Central memory CD8-positive, alpha-beta T cell (primary cell): Measurements from ENCODE around the gene RPL7A.
"Not testable (repeated sequence)": the region's sequence is repeated elsewhere in the genome, so short reads cannot be mapped to it uniquely, and the experiment has no call there.

ENCODE experiments used
- ATAC-seq: fragments of 150-1000 bp; cut with Tn5 transposase; replicated peaks from 2 replicates; pipeline ENCODE4 v1.10.0; 2022; ENCODE audit warnings: mild to moderate bottlenecking, moderate FRiP score, moderate number of reproducible peaks; ENCODE audit not compliant: poor library complexity, severe bottlenecking; ENCODE audit errors: extremely low read depth
- DNase-seq, 2 donors: peaks; one replicate each; pipeline ENCODE4 v3.0.0; 2021; ENCODE audit warnings: low spot score in 2 of 2
- H3K27ac Mint-ChIP-seq: one replicate; pipeline ENCODE4 v1.8.0; 2022; ENCODE audit warnings: low read depth, mild to moderate bottlenecking, moderate library complexity, mixed read lengths
- H3K27me3 Mint-ChIP-seq: one replicate; pipeline ENCODE4 v1.8.0; 2022; ENCODE audit warnings: mixed read lengths
- H3K36me3 Mint-ChIP-seq: one replicate; pipeline ENCODE4 v1.8.0; 2022; ENCODE audit warnings: mild to moderate bottlenecking, moderate library complexity, mixed read lengths; ENCODE audit not compliant: insufficient read depth
- H3K4me1 Mint-ChIP-seq: one replicate; pipeline ENCODE4 v1.8.0; 2022; ENCODE audit warnings: mixed read lengths
- H3K4me3 Mint-ChIP-seq: one replicate; pipeline ENCODE4 v1.8.0; 2022; ENCODE audit warnings: mild to moderate bottlenecking, moderate library complexity, mixed read lengths
- H3K9me3 Mint-ChIP-seq: one replicate; pipeline ENCODE4 v1.8.0; 2022; ENCODE audit warnings: mixed read lengths

RPL7A gene

GRCh38 chr9:133369933-133370332 is 21.9 kb downstream of the RPL7A start:
- DNase-seq: peak in 1 of 2 donors; percentile 35
- Mint-ChIP-seq H3K36me3 (peaks cover 53% of the 10 kb centered on the region), H3K27ac (peak overlapping the region; percentile 96), H3K9me3 (no peaks in the 10 kb centered on the region), H3K27me3 (no peaks in the 10 kb centered on the region), H3K4me1 (peaks cover 77% of the 10 kb centered on the region), H3K4me3 (peak overlapping the region; percentile 74)
- peak; percentile 16 for ATAC-seq

- Mint-ChIP-seq H3K4me1 (peaks cover 80% of the 10 kb centered on the region), H3K27me3 (no peaks in the 10 kb centered on the region), H3K4me3 (peak overlapping the region; percentile 74), H3K36me3 (peaks cover 51% of the 10 kb centered on the region), H3K27ac (peak overlapping the region; percentile 96), H3K9me3 (no peaks in the 10 kb centered on the region)
- peak in 1 of 2 donors; percentile 65 for DNase-seq
- peak; percentile 77 for ATAC-seq
Measured at GRCh38 chr9:133370685-133371084, 22.7 kb downstream of the RPL7A start.

DNA sequence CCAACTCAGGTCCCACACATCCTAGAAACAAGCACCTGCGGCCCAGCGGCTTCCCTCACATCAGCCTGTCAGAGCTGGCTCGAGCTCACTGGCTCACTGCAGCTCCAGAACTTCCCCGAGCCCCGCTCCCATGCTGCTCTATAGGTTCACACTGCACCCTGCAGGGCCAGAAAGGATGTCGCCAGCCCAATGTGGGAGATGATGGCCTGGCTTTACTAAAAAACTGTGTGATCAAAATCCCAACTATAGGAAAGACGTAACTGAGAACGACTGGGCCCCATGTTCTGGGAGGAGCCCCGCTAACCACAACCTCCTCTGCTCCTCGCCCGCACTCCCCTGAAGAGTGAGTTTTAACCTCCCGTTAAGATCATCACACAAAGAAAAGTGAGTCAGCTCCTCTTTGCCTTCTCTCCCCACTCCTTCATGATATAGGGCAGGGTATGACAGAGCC is 23.3 kb downstream of the RPL7A start:
- H3K27ac Mint-ChIP-seq: peak overlapping the region; percentile 96
- peaks cover 74% of the 10 kb centered on the region for H3K4me1 Mint-ChIP-seq
- H3K4me3 Mint-ChIP-seq: peak overlapping the region; percentile 74
- H3K9me3 Mint-ChIP-seq: no peaks in the 10 kb centered on the region
- peak; percentile 35 to 58 for DNase-seq
- H3K27me3 Mint-ChIP-seq: no peaks in the 10 kb centered on the region
- peak; percentile 50 for ATAC-seq
- H3K36me3 Mint-ChIP-seq: peaks cover 45% of the 10 kb centered on the region

DNA sequence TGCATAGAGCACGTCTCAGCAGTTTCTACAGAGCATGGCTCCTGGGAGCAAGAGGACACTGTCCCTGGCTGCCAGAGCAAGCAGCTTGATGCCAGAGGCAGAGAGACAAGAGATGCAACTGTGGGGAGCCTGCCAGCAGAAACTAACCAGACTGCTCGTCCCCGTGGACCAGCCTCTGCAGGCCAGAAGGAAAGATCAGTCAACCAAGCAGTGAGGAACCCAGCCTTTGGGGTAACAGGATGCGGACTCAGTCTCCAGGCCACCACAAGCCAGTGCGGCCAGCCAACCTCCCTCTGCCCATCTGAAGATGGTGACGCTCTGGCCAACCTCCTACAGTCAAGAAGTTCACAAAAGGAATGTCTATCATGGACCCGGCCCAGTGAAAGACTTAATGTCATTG is 24.1 kb downstream of the RPL7A start:
- Mint-ChIP-seq H3K9me3 (no peaks in the 10 kb centered on the region), H3K4me3 (peak overlapping the region; percentile 74), H3K36me3 (peaks cover 42% of the 10 kb centered on the region), H3K27me3 (no peaks in the 10 kb centered on the region), H3K4me1 (peaks cover 65% of the 10 kb centered on the region), H3K27ac (peak overlapping the region; percentile 96)
- DNase-seq (no peak), ATAC-seq (no peak)

- Mint-ChIP-seq H3K9me3 (no peaks in the 10 kb centered on the region), H3K36me3 (peaks cover 34% of the 10 kb centered on the region), H3K27me3 (no peaks in the 10 kb centered on the region), H3K27ac (peak overlapping the region; percentile 92), H3K4me1 (peaks cover 49% of the 10 kb centered on the region), H3K4me3 (peak overlapping the region; percentile 90)
- ATAC-seq (no peak), DNase-seq (no peak)
Measured at GRCh38 chr9:133374612-133375115, 26.6 kb downstream of the RPL7A start.

GRCh38 chr9:133375116-133375723 is 27.2 kb downstream of the RPL7A start:
- H3K27ac Mint-ChIP-seq: peak overlapping the region; percentile 92

GRCh38 chr9:133375724-133376654 is 28.0 kb downstream of the RPL7A start, which contains the start of the genes STKLD1 and SURF4:
Gene STKLD1, plus strand, starts transcription at chr9:133376366. Its CDS starts 108 bp downstream, at chr9:133376474.
Gene SURF4, minus strand, starts transcription at chr9:133376060. Its CDS starts 91 bp downstream, at chr9:133375969.
- peaks cover 36% of the 10 kb centered on the region for H3K4me1 Mint-ChIP-seq
- peak; percentile 88 to 92 for DNase-seq
- peaks cover 25% of the 10 kb centered on the region for H3K36me3 Mint-ChIP-seq
- H3K27me3 Mint-ChIP-seq: no peaks in the 10 kb centered on the region
- ATAC-seq: peak; percentile 81
- H3K27ac Mint-ChIP-seq: peak within 1 kb of the TSS; percentile 92
- H3K4me3 Mint-ChIP-seq: peak within 1 kb of the TSS; percentile 90
- no peaks in the 10 kb centered on the region for H3K9me3 Mint-ChIP-seq

More at GRCh38 chr9:133375116-133375723, 27.2 kb downstream of the RPL7A start:
- ATAC-seq (no peak), DNase-seq (no peak)
- peaks cover 29% of the 10 kb centered on the region for H3K36me3 Mint-ChIP-seq
- H3K4me1 Mint-ChIP-seq: peaks cover 43% of the 10 kb centered on the region
- H3K9me3 Mint-ChIP-seq: no peaks in the 10 kb centered on the region
- peak overlapping the region; percentile 90 for H3K4me3 Mint-ChIP-seq
- no peaks in the 10 kb centered on the region for H3K27me3 Mint-ChIP-seq

DNA sequence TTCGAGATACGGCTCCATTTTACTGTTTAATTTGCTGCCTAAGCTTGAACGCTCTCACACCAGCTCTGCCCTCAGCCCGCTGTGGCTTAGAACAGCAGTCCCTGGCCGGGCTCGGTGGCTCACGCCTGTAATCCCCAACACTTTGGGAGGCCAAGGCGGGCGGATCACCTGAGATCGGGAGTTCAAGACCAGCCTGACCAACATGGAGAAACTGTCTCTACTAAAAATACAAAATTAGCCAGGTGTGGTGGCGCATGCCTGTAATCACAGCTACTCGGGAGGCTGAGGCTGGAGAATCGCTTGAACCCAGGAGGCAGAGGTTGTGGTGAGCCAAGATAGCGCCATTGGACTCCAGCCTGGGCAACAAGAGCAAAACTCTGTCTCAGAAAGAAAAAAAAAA is 29.3 kb downstream of the RPL7A start:
- Mint-ChIP-seq H3K4me1 (peaks cover 23% of the 10 kb centered on the region), H3K4me3 (peak overlapping the region; percentile 23), H3K36me3 (peaks cover 21% of the 10 kb centered on the region)
- ATAC-seq, DNase-seq, H3K27me3 Mint-ChIP-seq, H3K27ac Mint-ChIP-seq, H3K9me3 Mint-ChIP-seq: not testable (repeated sequence)

DNA sequence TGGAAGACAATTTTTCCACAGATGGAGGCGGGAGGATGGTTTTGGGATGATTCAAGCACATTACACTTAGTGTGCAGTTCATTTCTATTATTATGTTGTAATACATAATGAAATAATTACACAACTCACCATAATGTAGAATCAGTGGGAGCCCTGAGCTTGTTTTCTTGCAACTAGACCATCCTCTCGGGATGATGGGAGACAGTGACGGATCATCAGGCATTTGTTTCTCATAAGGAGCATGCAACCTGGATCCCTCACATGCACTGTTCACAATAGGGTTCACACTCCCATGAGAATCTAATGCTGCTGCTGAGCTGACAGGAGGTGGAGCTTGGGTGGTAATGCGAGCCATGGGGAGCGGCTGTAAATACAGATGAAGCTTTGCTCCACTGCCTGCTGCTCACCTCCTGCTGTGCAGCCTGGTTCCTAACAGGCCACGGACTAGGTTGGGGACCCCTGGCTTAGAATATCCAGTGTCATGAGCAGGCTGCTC is 29.8 kb downstream of the RPL7A start:
- H3K4me1 Mint-ChIP-seq: peaks cover 18% of the 10 kb centered on the region
- no peak overlapping the region for H3K4me3 Mint-ChIP-seq
- ATAC-seq (no peak), DNase-seq (no peak)
- no peaks in the 10 kb centered on the region for H3K9me3 Mint-ChIP-seq
- H3K36me3 Mint-ChIP-seq: peaks cover 16% of the 10 kb centered on the region
- H3K27me3 Mint-ChIP-seq: no peaks in the 10 kb centered on the region
- no peak overlapping the region for H3K27ac Mint-ChIP-seq

GRCh38 chr9:133378408-133378962 is 30.5 kb downstream of the RPL7A start:
- Mint-ChIP-seq H3K27me3 (no peaks in the 10 kb centered on the region), H3K27ac (no peak overlapping the region), H3K36me3 (peaks cover 13% of the 10 kb centered on the region), H3K4me1 (peaks cover 15% of the 10 kb centered on the region), H3K4me3 (no peak overlapping the region), H3K9me3 (no peaks in the 10 kb centered on the region)
- no peak for DNase-seq
- no peak for ATAC-seq

- Mint-ChIP-seq H3K27me3 (no peaks in the 10 kb centered on the region), H3K36me3 (peaks cover 10% of the 10 kb centered on the region), H3K4me1 (peaks cover 9% of the 10 kb centered on the region), H3K9me3 (no peaks in the 10 kb centered on the region), H3K27ac (no peak overlapping the region), H3K4me3 (no peak overlapping the region)
- ATAC-seq: no peak
- DNase-seq: no peak
Measured at GRCh38 chr9:133379153-133380086, 31.4 kb downstream of the RPL7A start.
